IMR-90 (cell line): ENCODE results near the gene TLR1.
"Not testable (repeated sequence)": the region's sequence is repeated elsewhere in the genome, so short reads cannot be mapped to it uniquely, and the experiment has no call there.

Experiments
- BHLHE40 ChIP-seq: fragments of 150-350 bp; IDR thresholded peaks from 2 replicates; pipeline ENCODE4 v1.6.1; 2016; ENCODE audit warnings: mild to moderate bottlenecking, low read depth, low read length
- CEBPB ChIP-seq: IDR thresholded peaks from 2 replicates; pipeline ENCODE4 v1.6.1; 2012; ENCODE audit warnings: low read depth, low read length, improper control_type of control experiment
- CHD1 ChIP-seq: IDR thresholded peaks from 2 replicates; pipeline ENCODE4 v1.6.1; 2012; ENCODE audit warnings: low read depth, low read length, improper control_type of control experiment
- FOS ChIP-seq: fragments of 150-350 bp; IDR thresholded peaks from 2 replicates; pipeline ENCODE4 v1.6.1; 2016; ENCODE audit warnings: low read depth, low read length
- MAFK ChIP-seq: IDR thresholded peaks from 2 replicates; pipeline ENCODE4 v1.6.1; 2012; ENCODE audit warnings: low read depth, low read length, improper control_type of control experiment
- MAZ ChIP-seq: IDR thresholded peaks from 2 replicates; pipeline ENCODE4 v1.6.1; 2012; ENCODE audit warnings: low read depth, mild to moderate bottlenecking, low read length, improper control_type of control experiment, moderate library complexity, borderline replicate concordance
- MXI1 ChIP-seq: IDR thresholded peaks from 2 replicates; pipeline ENCODE4 v1.6.1; 2012; ENCODE audit warnings: low read depth, mild to moderate bottlenecking, low read length, moderate library complexity, borderline replicate concordance
- NFE2L2 ChIP-seq: fragments of 150-350 bp; IDR thresholded peaks from 2 replicates; pipeline ENCODE4 v1.6.1; 2016; ENCODE audit warnings: low read depth, mild to moderate bottlenecking, low read length
- POLR2A ChIP-seq: IDR thresholded peaks from 2 replicates; pipeline ENCODE4 v1.6.1; 2012; ENCODE audit warnings: mild to moderate bottlenecking, low read depth, low read length
- RAD21 ChIP-seq: IDR thresholded peaks from 2 replicates; pipeline ENCODE4 v1.6.1; 2012; ENCODE audit warnings: low read length, improper control_type of control experiment
- RFX5 ChIP-seq: IDR thresholded peaks from 2 replicates; pipeline ENCODE4 v1.8.0; 2012; ENCODE audit warnings: low read depth, mild to moderate bottlenecking, low read length, moderate library complexity
- SMC3 ChIP-seq: fragments of 150-350 bp; IDR thresholded peaks from 2 replicates; pipeline ENCODE4 v1.6.1; 2016; ENCODE audit warnings: low read depth, mild to moderate bottlenecking, antibody characterized with exemption, low read length, moderate library complexity
- TF ChIP-seq, protein P1 (sequence below): conservative IDR thresholded peaks from 2 replicates; pipeline ENCODE4 v1.5.1; 2012; ENCODE audit warnings: mild to moderate bottlenecking, low read depth, low read length, improper control_type of control experiment

DNA sequence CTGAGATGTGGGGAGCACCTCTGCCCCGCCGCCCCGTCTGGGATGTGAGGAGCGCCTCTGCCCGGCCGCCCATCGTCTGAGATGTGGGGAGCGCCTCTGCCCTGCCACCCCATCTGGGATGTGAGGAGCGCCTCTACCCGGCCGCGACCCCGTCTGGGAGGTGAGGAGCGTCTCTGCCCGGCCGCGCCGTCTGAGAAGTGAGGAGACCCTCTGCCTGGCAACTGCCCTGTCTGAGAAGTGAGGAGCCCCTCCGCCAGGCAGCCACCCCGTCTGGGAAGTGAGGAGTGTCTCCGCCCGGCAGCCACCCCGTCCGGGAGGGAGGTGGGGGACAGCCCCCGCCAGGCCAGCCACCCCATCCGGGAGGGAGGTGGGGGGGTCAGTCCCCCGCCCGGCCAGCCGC is 2.9 kb upstream of the TLR1 start:
- not testable (repeated sequence) for TF ChIP-seq SMC3, POLR2A, RAD21, MAFK, MAZ, CEBPB, CHD1, MXI1, NFE2L2, BHLHE40, FOS, RFX5
- TF ChIP-seq, protein P1, sequence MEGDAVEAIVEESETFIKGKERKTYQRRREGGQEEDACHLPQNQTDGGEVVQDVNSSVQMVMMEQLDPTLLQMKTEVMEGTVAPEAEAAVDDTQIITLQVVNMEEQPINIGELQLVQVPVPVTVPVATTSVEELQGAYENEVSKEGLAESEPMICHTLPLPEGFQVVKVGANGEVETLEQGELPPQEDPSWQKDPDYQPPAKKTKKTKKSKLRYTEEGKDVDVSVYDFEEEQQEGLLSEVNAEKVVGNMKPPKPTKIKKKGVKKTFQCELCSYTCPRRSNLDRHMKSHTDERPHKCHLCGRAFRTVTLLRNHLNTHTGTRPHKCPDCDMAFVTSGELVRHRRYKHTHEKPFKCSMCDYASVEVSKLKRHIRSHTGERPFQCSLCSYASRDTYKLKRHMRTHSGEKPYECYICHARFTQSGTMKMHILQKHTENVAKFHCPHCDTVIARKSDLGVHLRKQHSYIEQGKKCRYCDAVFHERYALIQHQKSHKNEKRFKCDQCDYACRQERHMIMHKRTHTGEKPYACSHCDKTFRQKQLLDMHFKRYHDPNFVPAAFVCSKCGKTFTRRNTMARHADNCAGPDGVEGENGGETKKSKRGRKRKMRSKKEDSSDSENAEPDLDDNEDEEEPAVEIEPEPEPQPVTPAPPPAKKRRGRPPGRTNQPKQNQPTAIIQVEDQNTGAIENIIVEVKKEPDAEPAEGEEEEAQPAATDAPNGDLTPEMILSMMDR: not testable (repeated sequence)
